Stimulated activated naive B cell treated with anti-CD40 and anti-IgM and Interleukin-4, amounts not matched to agents 10 μg/mL and 1 μg/mL and 100 μg/mL, for 72 hours (primary cell): Measurements from ENCODE around the gene ERI3.

Source experiments
- ATAC-seq, 2 donors: fragments of 150-1000 bp; cut with Tn5 transposase; replicated peaks; 2 replicates each; pipeline ENCODE4 v1.10.0; 2021; ENCODE audit warnings: moderate library complexity in 1 of 2
- DNase-seq: peaks from one replicate; pipeline ENCODE4 v3.0.0; 2021
- H3K27ac Mint-ChIP-seq: one replicate; pipeline ENCODE4 v1.8.0; 2022; ENCODE audit warnings: mild to moderate bottlenecking, mixed read lengths
- H3K27me3 Mint-ChIP-seq, 2 donors: one replicate each; pipeline ENCODE4 v1.8.0; 2022; ENCODE audit warnings: mixed read lengths in 2 of 2
- H3K36me3 Mint-ChIP-seq, 2 donors: one replicate each; pipeline ENCODE4 v1.8.0; 2022; ENCODE audit warnings: mixed read lengths in 2 of 2, mild to moderate bottlenecking in 1 of 2
- H3K4me1 Mint-ChIP-seq, 2 donors: one replicate each; pipeline ENCODE4 v1.8.0; 2022; ENCODE audit warnings: mixed read lengths in 2 of 2, mild to moderate bottlenecking in 1 of 2
- H3K4me3 Mint-ChIP-seq, 2 donors: one replicate each; pipeline ENCODE4 v1.8.0; 2022; ENCODE audit warnings: mild to moderate bottlenecking in 2 of 2, mixed read lengths in 2 of 2, moderate library complexity in 1 of 2
- H3K9me3 Mint-ChIP-seq, 2 donors: one replicate each; pipeline ENCODE4 v1.8.0; 2022; ENCODE audit warnings: mixed read lengths in 2 of 2, mild to moderate bottlenecking in 1 of 2

ERI3 gene

GRCh38 chr1:44359234-44359935 lies 4.3 kb upstream of the ERI3 start:
- peaks cover 0 to 2% of the 10 kb centered on the region in 2 donors for H3K36me3 Mint-ChIP-seq
- H3K27me3 Mint-ChIP-seq, result peaks cover 0 to 4% of the 10 kb centered on the region in 2 donors
- H3K4me1 Mint-ChIP-seq, result peaks cover 2 to 12% of the 10 kb centered on the region in 2 donors
- H3K9me3 Mint-ChIP-seq, result no peaks in the 10 kb centered on the region
- no peak for ATAC-seq
- DNase-seq, result no peak
- no peak overlapping the region for H3K4me3 Mint-ChIP-seq
- no peak overlapping the region for H3K27ac Mint-ChIP-seq

- Mint-ChIP-seq H3K4me1 (peaks cover 3 to 29% of the 10 kb centered on the region in 2 donors), H3K9me3 (no peaks in the 10 kb centered on the region), H3K27me3 (no peaks in the 10 kb centered on the region), H3K27ac (no peak overlapping the region), H3K36me3 (peaks cover 0 to 2% of the 10 kb centered on the region in 2 donors), H3K4me3 (no peak overlapping the region)
- DNase-seq (no peak), ATAC-seq (no peak)
Measured at GRCh38 chr1:44357710-44358109, 2.7 kb upstream of the ERI3 start.

- H3K27ac Mint-ChIP-seq, result peak overlapping the region; percentile 92
- H3K9me3 Mint-ChIP-seq, result no peaks in the 10 kb centered on the region
- H3K27me3 Mint-ChIP-seq, result no peaks in the 10 kb centered on the region
- DNase-seq (no peak), ATAC-seq (no peak)
- peaks cover 9 to 31% of the 10 kb centered on the region in 2 donors for H3K4me1 Mint-ChIP-seq
- H3K4me3 Mint-ChIP-seq, result peak overlapping the region; percentile 90 to 93
- peaks cover 0 to 4% of the 10 kb centered on the region in 2 donors for H3K36me3 Mint-ChIP-seq
Measured at GRCh38 chr1:44355582-44356305, 687 bp upstream of the ERI3 start.

- DNase-seq (no peak), ATAC-seq (no peak)
- H3K27ac Mint-ChIP-seq, result peak overlapping the region; percentile 75
- H3K9me3 Mint-ChIP-seq, result no peaks in the 10 kb centered on the region
- H3K4me3 Mint-ChIP-seq, result peak overlapping the region; percentile 90 to 93
- H3K4me1 Mint-ChIP-seq, result peaks cover 11 to 31% of the 10 kb centered on the region in 2 donors
- peaks cover 4% of the 10 kb centered on the region in 2 donors for H3K36me3 Mint-ChIP-seq
- no peaks in the 10 kb centered on the region for H3K27me3 Mint-ChIP-seq
Measured at GRCh38 chr1:44354268-44354839, 703 bp downstream of the ERI3 start.

- Mint-ChIP-seq H3K36me3 (peaks cover 4 to 6% of the 10 kb centered on the region in 2 donors), H3K4me3 (peak overlapping the region in 1 of 2 donors; percentile 90), H3K27me3 (no peaks in the 10 kb centered on the region), H3K27ac (no peak overlapping the region), H3K4me1 (peaks cover 11 to 31% of the 10 kb centered on the region in 2 donors), H3K9me3 (no peaks in the 10 kb centered on the region)
- ATAC-seq, result no peak
- no peak for DNase-seq
Measured at GRCh38 chr1:44353604-44354003, 1.5 kb downstream of the ERI3 start.

GRCh38 chr1:44351289-44351688 lies 3.8 kb downstream of the ERI3 start:
- DNase-seq (no peak), ATAC-seq (no peak)
- no peak overlapping the region for H3K4me3 Mint-ChIP-seq
- H3K9me3 Mint-ChIP-seq, result no peaks in the 10 kb centered on the region
- H3K27me3 Mint-ChIP-seq, result no peaks in the 10 kb centered on the region
- H3K36me3 Mint-ChIP-seq, result peaks cover 4 to 6% of the 10 kb centered on the region in 2 donors
- no peak overlapping the region for H3K27ac Mint-ChIP-seq
- H3K4me1 Mint-ChIP-seq, result peaks cover 14 to 38% of the 10 kb centered on the region in 2 donors

- no peak for ATAC-seq
- Mint-ChIP-seq H3K27me3 (no peaks in the 10 kb centered on the region), H3K4me1 (peaks cover 17 to 24% of the 10 kb centered on the region in 2 donors), H3K4me3 (no peak overlapping the region), H3K27ac (no peak overlapping the region), H3K36me3 (peaks cover 4 to 5% of the 10 kb centered on the region in 2 donors), H3K9me3 (no peaks in the 10 kb centered on the region)
- DNase-seq, result no peak
Measured at GRCh38 chr1:44348061-44348485, 7.0 kb downstream of the ERI3 start.

GRCh38 chr1:44347280-44347679 lies 7.8 kb downstream of the ERI3 start:
- no peak for DNase-seq
- peaks cover 4 to 5% of the 10 kb centered on the region in 2 donors for H3K36me3 Mint-ChIP-seq
- no peaks in the 10 kb centered on the region for H3K9me3 Mint-ChIP-seq
- no peaks in the 10 kb centered on the region for H3K27me3 Mint-ChIP-seq
- no peak overlapping the region for H3K27ac Mint-ChIP-seq
- no peak overlapping the region for H3K4me3 Mint-ChIP-seq
- peaks cover 13 to 18% of the 10 kb centered on the region in 2 donors for H3K4me1 Mint-ChIP-seq
- no peak for ATAC-seq

- Mint-ChIP-seq H3K9me3 (no peaks in the 10 kb centered on the region), H3K36me3 (peaks cover 2 to 8% of the 10 kb centered on the region in 2 donors), H3K27ac (no peak overlapping the region), H3K4me3 (no peak overlapping the region), H3K4me1 (peaks cover 11 to 18% of the 10 kb centered on the region in 2 donors), H3K27me3 (no peaks in the 10 kb centered on the region)
- ATAC-seq (no peak), DNase-seq (no peak)
Measured at GRCh38 chr1:44346878-44347277, 8.2 kb downstream of the ERI3 start.

GRCh38 chr1:44346184-44346583 lies 8.9 kb downstream of the ERI3 start:
- peaks cover 2 to 10% of the 10 kb centered on the region in 2 donors for H3K36me3 Mint-ChIP-seq
- H3K4me1 Mint-ChIP-seq, result peaks cover 12 to 18% of the 10 kb centered on the region in 2 donors
- no peak for ATAC-seq
- DNase-seq, result no peak
- H3K4me3 Mint-ChIP-seq, result no peak overlapping the region
- no peaks in the 10 kb centered on the region for H3K9me3 Mint-ChIP-seq
- H3K27ac Mint-ChIP-seq, result no peak overlapping the region
- H3K27me3 Mint-ChIP-seq, result no peaks in the 10 kb centered on the region

GRCh38 chr1:44345187-44345775 lies 9.8 kb downstream of the ERI3 start:
- DNase-seq, result no peak
- H3K36me3 Mint-ChIP-seq, result peaks cover 2 to 10% of the 10 kb centered on the region in 2 donors
- no peaks in the 10 kb centered on the region for H3K27me3 Mint-ChIP-seq
- H3K4me1 Mint-ChIP-seq, result peaks cover 12 to 22% of the 10 kb centered on the region in 2 donors
- H3K27ac Mint-ChIP-seq, result no peak overlapping the region
- no peak for ATAC-seq
- no peak overlapping the region for H3K4me3 Mint-ChIP-seq
- H3K9me3 Mint-ChIP-seq, result no peaks in the 10 kb centered on the region

- peaks cover 4 to 18% of the 10 kb centered on the region in 2 donors for H3K4me1 Mint-ChIP-seq
- DNase-seq (no peak), ATAC-seq (no peak)
- H3K36me3 Mint-ChIP-seq, result peaks cover 31 to 52% of the 10 kb centered on the region in 2 donors
- peaks cover 4% of the 10 kb centered on the region in 2 donors for H3K9me3 Mint-ChIP-seq
- no peaks in the 10 kb centered on the region for H3K27me3 Mint-ChIP-seq
- no peak overlapping the region for H3K27ac Mint-ChIP-seq
- H3K4me3 Mint-ChIP-seq, result no peak overlapping the region
Measured at GRCh38 chr1:44339731-44340130, 15.3 kb downstream of the ERI3 start.

GRCh38 chr1:44338136-44338535 lies 16.9 kb downstream of the ERI3 start:
- no peak for ATAC-seq
- no peak for DNase-seq
- H3K36me3 Mint-ChIP-seq, result peaks cover 34 to 59% of the 10 kb centered on the region in 2 donors
- H3K4me1 Mint-ChIP-seq, result peaks cover 2 to 13% of the 10 kb centered on the region in 2 donors
- H3K9me3 Mint-ChIP-seq, result peaks cover 4% of the 10 kb centered on the region in 2 donors
- H3K4me3 Mint-ChIP-seq, result no peak overlapping the region
- no peaks in the 10 kb centered on the region for H3K27me3 Mint-ChIP-seq
- H3K27ac Mint-ChIP-seq, result no peak overlapping the region

GRCh38 chr1:44336668-44337067 lies 18.4 kb downstream of the ERI3 start:
- peaks cover 4% of the 10 kb centered on the region in 2 donors for H3K9me3 Mint-ChIP-seq
- no peak overlapping the region for H3K27ac Mint-ChIP-seq
- peaks cover 0 to 13% of the 10 kb centered on the region in 2 donors for H3K4me1 Mint-ChIP-seq
- DNase-seq (no peak), ATAC-seq (no peak)
- no peaks in the 10 kb centered on the region for H3K27me3 Mint-ChIP-seq
- no peak overlapping the region for H3K4me3 Mint-ChIP-seq
- peaks cover 38 to 60% of the 10 kb centered on the region in 2 donors for H3K36me3 Mint-ChIP-seq
